Stimulated activated CD8-positive, alpha-beta memory T cell treated with anti-CD3 and anti-CD28 coated beads, Interleukin-15, amount 100 ng/mL, for 4 hours (primary cell): ENCODE data around the gene GALR2.

ENCODE experiments used
- DNase-seq, 2 donors: peaks; one replicate each; pipeline ENCODE4 v3.0.0-alpha.2; 2020; ENCODE audit warnings: low read depth in 2 of 2

The GALR2 gene

GRCh38 chr17:76079535-76079955 is 5.0 kb downstream of the GALR2 start:
- no peak for DNase-seq

GRCh38 chr17:76079956-76080767 is 5.6 kb downstream of the GALR2 start:
- DNase-seq = no peak

GRCh38 chr17:76080768-76081287 is 6.2 kb downstream of the GALR2 start:
- DNase-seq = no peak

- no peak for DNase-seq
Measured at GRCh38 chr17:76081295-76082210, 7.0 kb downstream of the GALR2 start.

GRCh38 chr17:76082326-76083251 is 8.0 kb downstream of the GALR2 start:
- DNase-seq = no peak

GRCh38 chr17:76083536-76084182 is 9.1 kb downstream of the GALR2 start:
- DNase-seq = no peak

GRCh38 chr17:76085066-76085730 is 10.6 kb downstream of the GALR2 start:
- DNase-seq = no peak

GRCh38 chr17:76085731-76086366 is 11.3 kb downstream of the GALR2 start:
- no peak for DNase-seq

- DNase-seq = no peak
Measured at GRCh38 chr17:76086384-76086783, 11.8 kb downstream of the GALR2 start.

GRCh38 chr17:76087531-76087930 is 12.9 kb downstream of the GALR2 start:
- DNase-seq = no peak

- DNase-seq = no peak
Measured at GRCh38 chr17:76088041-76088867, 13.7 kb downstream of the GALR2 start.

- DNase-seq = no peak
Measured at GRCh38 chr17:76088868-76089576, 14.4 kb downstream of the GALR2 start.

- DNase-seq = no peak
Measured at GRCh38 chr17:76089680-76090516, 15.3 kb downstream of the GALR2 start.

GRCh38 chr17:76090517-76091129 is 16.0 kb downstream of the GALR2 start:
- DNase-seq = no peak

GRCh38 chr17:76091526-76092286 is 17.1 kb downstream of the GALR2 start:
- DNase-seq = no peak
